ENCODE results near the gene RILPL2.

DNA sequence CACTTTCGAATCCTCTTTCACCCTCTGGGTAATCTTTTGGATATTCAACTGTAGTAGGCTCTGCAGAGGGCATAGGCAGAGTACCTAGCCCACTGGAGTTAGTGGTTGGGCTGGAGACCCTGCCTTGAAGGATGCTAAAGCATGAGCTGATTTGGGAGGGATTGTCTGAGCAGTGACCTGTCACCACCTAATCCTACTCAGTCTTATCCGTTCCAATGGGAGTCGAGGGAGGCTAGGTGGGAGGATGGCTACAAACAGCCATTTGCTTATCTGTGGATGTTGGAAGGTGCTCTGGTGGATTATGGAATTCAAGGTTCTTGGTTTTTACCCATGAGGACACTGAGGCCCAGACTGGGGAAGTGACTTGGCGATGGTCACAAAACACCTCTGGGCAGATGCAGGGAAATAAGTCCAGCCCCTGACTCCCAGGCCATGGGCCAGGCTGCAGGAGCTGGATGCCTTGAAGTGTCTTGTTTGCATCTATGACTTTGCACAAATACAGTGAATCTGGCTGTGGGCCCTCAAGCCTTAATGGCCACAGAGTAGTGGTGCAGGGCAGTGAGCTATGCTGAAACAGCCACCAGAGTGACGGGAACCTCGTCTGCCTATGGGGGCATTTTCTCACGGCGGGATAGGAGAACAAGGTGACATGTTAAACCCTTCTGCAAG, 48.8 kb downstream of the RILPL2 start:
- no peak for TF ChIP-seq CTCF (IDR thresholded peaks at IDR 0.05; ENCODE audit: low read depth, low read length)
- no peak for TF ChIP-seq POLR2A (IDR thresholded peaks at IDR 0.05; ENCODE audit: extremely low read depth, insufficient read length)
- TF ChIP-seq MAX (IDR thresholded peaks at IDR 0.05; ENCODE audit: low read depth, low read length), result no peak; the same call in 1 of the 2 replicates
- TF ChIP-seq MYC (IDR thresholded peaks at IDR 0.05; ENCODE audit: low read depth, low read length), result no peak

Measured in NB4 (cell line).